ENCODE results near the gene RPS6KA5. TPM values are rescaled to one million over a fixed set of nuclear protein-coding genes. Genes with fewer than 3 reads are reported as not detected.

The RPS6KA5 gene
- total RNA-seq, 1 donor from 2014 or later, result 1.8 TPM

GRCh38 chr14:90880282-90880681 is 180.2 kb downstream of the RPS6KA5 start:
- no peak for FAIRE-seq
- Histone ChIP-seq H3K36me3 (ENCODE audit: control insufficient read depth, insufficient read depth, low read length) (no peaks in the 10 kb centered on the region), H3K4me3 (ENCODE audit: low read depth, low read length) (no peak overlapping the region), H3K27me3 (ENCODE audit: control insufficient read depth, insufficient read depth, low read length) (no peaks in the 10 kb centered on the region)
- DNase-seq (ENCODE audit: low read depth), result no peak
- no peak for TF ChIP-seq CTCF (IDR thresholded peaks at IDR 0.05; ENCODE audit: insufficient read depth, low read length, severe bottlenecking)

- Histone ChIP-seq H3K27me3 (ENCODE audit: control insufficient read depth, insufficient read depth, low read length) (no peaks in the 10 kb centered on the region), H3K4me3 (ENCODE audit: low read depth, low read length) (no peak overlapping the region), H3K36me3 (ENCODE audit: control insufficient read depth, insufficient read depth, low read length) (no peaks in the 10 kb centered on the region)
- DNase-seq (ENCODE audit: low read depth) (no peak), FAIRE-seq (peak; percentile 50)
- TF ChIP-seq CTCF (IDR thresholded peaks at IDR 0.05; ENCODE audit: insufficient read depth, low read length, severe bottlenecking), result no peak
Measured at GRCh38 chr14:90874599-90874998, 185.8 kb downstream of the RPS6KA5 start.

- no peaks in the 10 kb centered on the region for H3K27me3 ChIP-seq (ENCODE audit: control insufficient read depth, insufficient read depth, low read length)
- H3K4me3 ChIP-seq (ENCODE audit: low read depth, low read length), result no peak overlapping the region
- no peak for TF ChIP-seq CTCF (IDR thresholded peaks at IDR 0.05; ENCODE audit: insufficient read depth, low read length, severe bottlenecking)
- DNase-seq (ENCODE audit: low read depth) (peak; percentile 91), FAIRE-seq (no peak)
- no peaks in the 10 kb centered on the region for H3K36me3 ChIP-seq (ENCODE audit: control insufficient read depth, insufficient read depth, low read length)
Measured at GRCh38 chr14:90871605-90872233, 188.7 kb downstream of the RPS6KA5 start.

- Histone ChIP-seq H3K36me3 (ENCODE audit: control insufficient read depth, insufficient read depth, low read length) (no peaks in the 10 kb centered on the region), H3K27me3 (ENCODE audit: control insufficient read depth, insufficient read depth, low read length) (no peaks in the 10 kb centered on the region), H3K4me3 (ENCODE audit: low read depth, low read length) (no peak overlapping the region)
- FAIRE-seq (no peak), DNase-seq (ENCODE audit: low read depth) (peak; percentile 91)
- TF ChIP-seq CTCF (IDR thresholded peaks at IDR 0.05; ENCODE audit: insufficient read depth, low read length, severe bottlenecking), result no peak
Measured at GRCh38 chr14:90870950-90871604, 189.4 kb downstream of the RPS6KA5 start.

GRCh38 chr14:90867501-90867900 is 192.9 kb downstream of the RPS6KA5 start:
- Histone ChIP-seq H3K36me3 (ENCODE audit: control insufficient read depth, insufficient read depth, low read length) (no peaks in the 10 kb centered on the region), H3K4me3 (ENCODE audit: low read depth, low read length) (no peak overlapping the region), H3K27me3 (ENCODE audit: control insufficient read depth, insufficient read depth, low read length) (no peaks in the 10 kb centered on the region)
- no peak for DNase-seq (ENCODE audit: low read depth)
- no peak for FAIRE-seq
- TF ChIP-seq CTCF (IDR thresholded peaks at IDR 0.05; ENCODE audit: insufficient read depth, low read length, severe bottlenecking), result no peak

All from bronchial epithelial cell (primary cell).